Measurements from ENCODE around the gene ALG10.
A peak's percentile ranks its signal among the peaks of the same experiment; 100 is the strongest.
"Not testable (repeated sequence)": the region's sequence is repeated elsewhere in the genome, so short reads cannot be mapped to it uniquely, and the experiment has no call there.

Gene ALG10

GRCh38 chr12:34021071-34021470 lies 1.2 kb upstream of the ALG10 start:
- Histone ChIP-seq H4K20me1 (ENCODE audit: insufficient read depth, low read length) (no peaks in the 10 kb centered on the region), H2AFZ (ENCODE audit: low read depth, low read length) (peak overlapping the region; percentile 90), H3K4me2 (ENCODE audit: insufficient read depth, low read length) (peak overlapping the region; percentile 70), H3K4me1 (ENCODE audit: insufficient read depth, low read length) (peaks cover 31% of the 10 kb centered on the region), H3K9me3 (ENCODE audit: insufficient read depth, low read length, severe bottlenecking) (no peaks in the 10 kb centered on the region), H3K9ac (ENCODE audit: low read depth, low read length) (no peak overlapping the region), H3K79me2 (ENCODE audit: insufficient read depth, low read length) (peaks cover 20% of the 10 kb centered on the region), H3K27ac (ENCODE audit: low read length) (no peak overlapping the region), H3K4me3 (ENCODE audit: low read depth in 1 of 2, low read length in 2 of 2) (no peak overlapping the region), H3K36me3 (ENCODE audit: insufficient read depth, low read length) (peaks cover 11% of the 10 kb centered on the region; the same call in 1 of the 2 replicates), H3K27me3 (ENCODE audit: insufficient read depth, low read length, poor library complexity) (no peaks in the 10 kb centered on the region)
- ATAC-seq (ENCODE audit: insufficient read depth, low read depth) (no peak), DNase-seq (no peak)
- TF ChIP-seq CTCF (IDR thresholded peaks at IDR 0.05; ENCODE audit: borderline replicate concordance, extremely low read depth, low read length, poor library complexity, severe bottlenecking) (no peak), EZH2 (IDR thresholded peaks at IDR 0.05; ENCODE audit: borderline replicate concordance, low read depth, low read length, severe bottlenecking) (no peak)

- not testable (repeated sequence) for ATAC-seq (ENCODE audit: insufficient read depth, low read depth); H4K20me1 ChIP-seq (ENCODE audit: insufficient read depth, low read length); H3K4me3 ChIP-seq (ENCODE audit: low read depth in 1 of 2, low read length in 2 of 2); H3K27me3 ChIP-seq (ENCODE audit: insufficient read depth, low read length, poor library complexity); H3K27ac ChIP-seq (ENCODE audit: low read length); DNase-seq; H3K9ac ChIP-seq (ENCODE audit: low read depth, low read length); H3K9me3 ChIP-seq (ENCODE audit: insufficient read depth, low read length, severe bottlenecking); H3K4me2 ChIP-seq (ENCODE audit: insufficient read depth, low read length); H2AFZ ChIP-seq (ENCODE audit: low read depth, low read length)
- Histone ChIP-seq H3K4me1 (ENCODE audit: insufficient read depth, low read length) (peaks cover 20% of the 10 kb centered on the region), H3K36me3 (ENCODE audit: insufficient read depth, low read length) (peaks cover 18% of the 10 kb centered on the region; the same call in 1 of the 2 replicates), H3K79me2 (ENCODE audit: insufficient read depth, low read length) (peaks cover 17% of the 10 kb centered on the region)
Measured at GRCh38 chr12:34027661-34028060, 5.4 kb downstream of the ALG10 start.

- H3K4me1 ChIP-seq (ENCODE audit: insufficient read depth, low read length): no peaks in the 10 kb centered on the region
- no peak overlapping the region for H3K9ac ChIP-seq (ENCODE audit: low read depth, low read length)
- no peaks in the 10 kb centered on the region for H3K79me2 ChIP-seq (ENCODE audit: insufficient read depth, low read length)
- ATAC-seq (ENCODE audit: insufficient read depth, low read depth) (no peak), DNase-seq (no peak)
- H3K4me2 ChIP-seq (ENCODE audit: insufficient read depth, low read length): no peak overlapping the region
- no peaks in the 10 kb centered on the region for H3K9me3 ChIP-seq (ENCODE audit: insufficient read depth, low read length, severe bottlenecking)
- peaks cover 8% of the 10 kb centered on the region; the same call in 1 of the 2 replicates for H3K36me3 ChIP-seq (ENCODE audit: insufficient read depth, low read length)
- H4K20me1 ChIP-seq (ENCODE audit: insufficient read depth, low read length): no peaks in the 10 kb centered on the region
- H3K27ac ChIP-seq (ENCODE audit: low read length): no peak overlapping the region
- H2AFZ ChIP-seq (ENCODE audit: low read depth, low read length): no peak overlapping the region
- TF ChIP-seq CTCF (IDR thresholded peaks at IDR 0.05; ENCODE audit: borderline replicate concordance, extremely low read depth, low read length, poor library complexity, severe bottlenecking) (no peak), EZH2 (IDR thresholded peaks at IDR 0.05; ENCODE audit: borderline replicate concordance, low read depth, low read length, severe bottlenecking) (no peak)
- H3K4me3 ChIP-seq (ENCODE audit: low read depth in 1 of 2, low read length in 2 of 2): no peak overlapping the region
- H3K27me3 ChIP-seq (ENCODE audit: insufficient read depth, low read length, poor library complexity): no peaks in the 10 kb centered on the region
Measured at GRCh38 chr12:34030591-34030990, 8.3 kb downstream of the ALG10 start.

GRCh38 chr12:34033628-34034296 lies 11.5 kb downstream of the ALG10 start:
- Histone ChIP-seq H3K9me3 (ENCODE audit: insufficient read depth, low read length, severe bottlenecking) (no peaks in the 10 kb centered on the region), H3K9ac (ENCODE audit: low read depth, low read length) (no peak overlapping the region), H3K36me3 (ENCODE audit: insufficient read depth, low read length) (no peaks in the 10 kb centered on the region; the same call in 1 of the 2 replicates), H3K27me3 (ENCODE audit: insufficient read depth, low read length, poor library complexity) (no peaks in the 10 kb centered on the region), H2AFZ (ENCODE audit: low read depth, low read length) (no peak overlapping the region), H3K4me1 (ENCODE audit: insufficient read depth, low read length) (no peaks in the 10 kb centered on the region), H4K20me1 (ENCODE audit: insufficient read depth, low read length) (no peaks in the 10 kb centered on the region), H3K79me2 (ENCODE audit: insufficient read depth, low read length) (no peaks in the 10 kb centered on the region), H3K27ac (ENCODE audit: low read length) (no peak overlapping the region), H3K4me3 (ENCODE audit: low read depth in 1 of 2, low read length in 2 of 2) (no peak overlapping the region), H3K4me2 (ENCODE audit: insufficient read depth, low read length) (no peak overlapping the region)
- no peak for TF ChIP-seq EZH2 (IDR thresholded peaks at IDR 0.05; ENCODE audit: borderline replicate concordance, low read depth, low read length, severe bottlenecking)
- TF ChIP-seq CTCF (IDR thresholded peaks at IDR 0.05; ENCODE audit: borderline replicate concordance, extremely low read depth, low read length, poor library complexity, severe bottlenecking): peak; percentile 52
- ATAC-seq (ENCODE audit: insufficient read depth, low read depth) (no peak), DNase-seq (no peak)
